ENCODE results near the gene ADAM12.

The ADAM12 gene

DNA sequence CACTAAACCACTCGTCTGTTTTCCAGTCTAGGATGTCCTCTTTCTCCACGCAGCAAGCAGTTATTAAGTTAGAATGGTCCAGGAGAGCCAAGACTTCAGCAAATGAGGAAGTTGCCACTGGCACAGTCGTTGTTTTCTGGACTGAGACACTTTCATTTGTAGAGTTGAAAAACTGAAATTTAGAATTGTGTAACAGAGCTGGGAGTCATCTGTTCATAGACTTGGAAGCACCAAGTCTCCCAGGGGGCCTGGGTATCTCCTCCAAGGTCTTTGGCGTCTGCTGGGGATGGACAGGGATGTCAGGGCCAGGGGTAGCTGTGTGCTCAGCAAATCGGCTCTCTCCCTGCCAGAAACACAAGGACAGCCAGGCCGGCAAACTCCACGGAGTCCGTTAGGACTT lies 283.5 kb downstream of the ADAM12 start:
- DNase-seq: no peak

DNA sequence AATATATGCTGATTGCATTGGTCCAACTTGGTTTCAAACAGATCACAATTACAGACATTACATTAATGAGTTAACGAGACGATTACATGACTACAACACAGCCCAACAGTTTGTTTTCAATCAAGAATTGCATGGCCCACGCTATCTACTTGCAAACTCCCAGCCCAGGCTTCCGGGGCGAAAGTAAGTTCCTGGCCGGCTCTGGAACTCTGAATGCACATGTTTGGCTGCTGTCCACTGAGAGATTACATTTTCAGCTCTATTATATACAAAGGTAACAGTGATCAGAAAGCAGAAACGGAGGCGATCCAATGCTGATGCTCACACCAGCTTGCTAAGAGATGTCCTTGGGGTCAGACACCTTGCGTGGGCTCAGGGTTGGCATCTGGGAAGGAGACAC lies 285.6 kb downstream of the ADAM12 start:
- DNase-seq: no peak

DNA sequence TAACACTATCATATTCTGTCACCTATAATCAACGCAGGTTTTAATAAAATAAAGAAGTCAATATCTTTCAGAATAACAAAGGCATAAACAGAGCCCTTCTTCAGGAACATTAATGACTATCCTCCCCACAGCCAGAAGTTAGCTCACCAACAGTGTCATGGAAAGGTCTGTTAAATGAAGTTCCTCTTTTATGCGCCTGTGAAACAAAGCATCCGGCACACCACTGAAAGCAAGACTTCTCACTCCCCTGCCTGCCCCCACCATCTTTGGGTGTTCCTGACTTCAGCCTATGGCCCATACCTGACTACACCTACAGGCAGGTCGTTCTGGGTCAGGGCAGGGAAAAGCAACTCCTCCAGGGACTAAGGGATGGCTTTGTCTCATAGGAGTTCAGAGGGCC lies 286.5 kb downstream of the ADAM12 start:
- no peak for DNase-seq

DNA sequence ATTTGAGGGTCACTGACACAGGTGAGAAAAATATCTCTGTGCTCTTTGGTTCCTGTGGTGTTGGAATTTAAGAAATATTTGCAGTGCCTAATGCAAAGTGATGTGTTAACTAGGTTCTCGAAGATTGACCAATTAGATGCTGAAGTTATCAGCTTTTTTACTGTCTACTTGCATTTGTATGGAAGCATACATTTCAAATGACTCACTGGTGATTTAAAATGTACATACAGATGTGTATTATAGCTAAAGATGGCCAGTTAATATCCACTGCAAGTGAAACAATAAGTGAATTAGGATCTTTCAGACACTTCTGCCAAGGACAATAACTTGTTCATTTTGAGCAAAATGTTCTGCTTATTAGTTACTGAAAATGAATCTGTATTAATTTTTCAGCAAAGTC lies 287.0 kb downstream of the ADAM12 start:
- no peak for DNase-seq

DNA sequence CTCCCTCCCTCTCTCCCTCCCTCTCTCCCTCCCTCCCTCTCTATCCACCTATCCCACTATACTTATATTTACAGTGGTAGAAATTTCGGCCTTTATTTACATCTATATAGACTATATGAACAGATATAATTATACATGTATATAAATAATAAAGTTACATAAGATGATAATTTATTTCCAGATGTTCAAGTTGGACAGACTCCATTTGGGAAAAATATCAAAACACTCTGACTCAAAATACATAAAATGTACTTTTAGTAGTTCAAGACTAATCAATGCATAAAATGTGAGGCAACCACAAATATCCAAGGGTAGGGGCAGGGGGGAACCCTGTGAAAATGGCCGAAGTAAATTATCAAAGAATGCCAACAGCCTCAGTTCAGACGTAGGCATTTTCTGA lies 288.9 kb downstream of the ADAM12 start:
- DNase-seq: no peak

DNA sequence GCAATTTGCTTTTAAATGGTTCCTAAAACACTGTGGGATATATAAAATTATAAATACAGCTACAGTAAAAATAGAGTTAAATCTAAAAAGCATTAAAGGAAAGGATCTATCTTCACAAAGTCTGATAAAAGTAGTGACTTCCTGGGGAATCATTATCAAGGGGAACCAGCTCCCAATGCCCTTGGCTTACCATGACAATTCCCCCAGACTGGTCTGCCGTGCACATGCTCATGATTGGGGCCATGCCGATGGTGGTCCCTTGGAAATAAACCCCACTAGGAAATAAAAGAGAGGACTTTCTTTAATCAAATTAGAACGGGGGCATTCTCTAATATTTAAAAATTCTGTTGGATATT lies 290.1 kb downstream of the ADAM12 start:
- no peak for DNase-seq

DNA sequence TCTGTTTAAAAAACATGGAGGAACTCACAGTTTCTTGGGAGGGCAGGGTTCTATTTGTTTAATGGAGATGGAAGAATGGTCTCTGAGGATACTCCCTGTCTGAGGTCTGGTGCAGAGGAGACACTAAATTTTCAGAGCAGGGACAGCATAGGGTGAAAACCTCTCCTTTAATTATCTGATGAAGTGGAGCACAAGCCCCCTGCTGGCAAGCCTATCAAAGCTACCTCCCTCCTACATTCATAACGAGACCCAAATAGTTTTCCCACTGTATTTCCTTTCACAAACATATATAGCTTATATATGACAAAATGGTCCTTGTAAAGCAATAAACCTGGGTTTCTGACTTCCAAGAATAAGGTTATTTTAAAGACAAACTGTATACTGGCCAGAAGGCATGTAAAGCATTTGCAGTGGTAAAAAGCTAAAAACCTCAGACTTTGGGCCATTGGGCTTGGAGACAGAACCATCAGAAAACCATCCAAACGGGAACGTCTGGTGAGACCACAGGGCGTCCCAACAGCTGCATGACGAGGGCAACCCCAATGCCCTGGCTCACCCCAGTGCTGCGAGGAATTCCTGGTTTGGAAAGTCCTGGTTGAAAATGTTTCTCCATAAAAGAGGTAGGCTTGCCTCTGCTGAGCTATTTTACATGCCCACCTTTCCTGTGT lies 290.6 kb downstream of the ADAM12 start:
- DNase-seq: no peak

DNA sequence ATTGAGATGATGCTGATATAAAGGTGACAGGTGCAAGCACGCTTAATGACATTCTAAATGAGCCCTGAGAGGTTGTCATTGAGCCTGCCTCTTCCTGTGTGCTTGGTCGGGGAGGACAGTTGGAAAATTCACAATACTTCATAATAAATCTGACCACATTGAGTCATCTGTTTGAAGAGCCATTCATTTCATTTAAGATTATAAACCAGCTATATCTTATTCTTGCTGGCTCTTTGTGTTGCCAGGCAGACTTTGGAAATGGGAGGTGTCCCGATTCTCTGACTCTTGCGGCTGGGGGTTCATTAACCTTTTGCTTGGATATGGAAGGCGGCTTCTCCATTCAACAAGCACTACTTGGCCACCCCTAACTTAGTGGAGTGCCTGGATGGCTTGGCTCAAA lies 293.7 kb downstream of the ADAM12 start:
- DNase-seq: no peak

DNA sequence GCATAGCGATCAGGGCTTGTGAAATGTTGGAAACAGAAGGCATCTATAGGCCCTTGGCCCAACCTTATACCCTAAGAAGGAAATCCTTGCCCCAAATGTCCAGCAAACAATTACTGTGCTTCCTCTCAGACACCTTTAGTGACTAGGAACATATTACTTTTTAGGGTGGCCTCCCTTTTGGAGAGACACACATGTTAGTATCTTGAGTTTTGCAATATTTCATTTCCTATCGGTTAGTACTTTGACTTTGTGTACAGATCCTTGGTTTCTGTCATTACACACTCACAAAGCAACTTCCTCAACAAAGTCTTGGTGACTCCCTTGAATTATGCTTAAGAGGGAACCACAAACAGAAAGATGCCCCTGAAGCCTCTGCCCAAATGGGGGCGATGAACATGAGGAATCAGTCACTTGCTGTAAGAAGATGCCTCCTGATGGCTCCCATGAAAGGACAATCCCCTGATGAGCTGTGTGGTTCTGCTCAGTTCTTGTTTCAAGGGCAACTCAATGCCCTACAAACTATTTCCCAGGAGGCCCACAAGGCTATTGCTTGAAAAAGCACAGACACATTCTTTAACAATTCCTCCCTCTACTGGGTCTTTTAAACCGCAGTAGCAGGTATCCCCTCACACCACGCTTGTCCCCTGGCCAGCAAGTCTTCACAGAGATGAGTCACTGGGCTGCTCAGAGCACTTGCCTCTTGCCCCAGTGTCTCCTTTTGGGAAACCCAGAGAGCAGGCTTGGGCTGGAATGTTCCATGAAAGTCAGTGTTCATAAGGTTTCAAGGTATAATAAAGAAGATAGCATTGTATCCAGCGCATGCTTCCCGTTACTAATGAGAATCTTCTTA lies 295.7 kb downstream of the ADAM12 start:
- DNase-seq: no peak

DNA sequence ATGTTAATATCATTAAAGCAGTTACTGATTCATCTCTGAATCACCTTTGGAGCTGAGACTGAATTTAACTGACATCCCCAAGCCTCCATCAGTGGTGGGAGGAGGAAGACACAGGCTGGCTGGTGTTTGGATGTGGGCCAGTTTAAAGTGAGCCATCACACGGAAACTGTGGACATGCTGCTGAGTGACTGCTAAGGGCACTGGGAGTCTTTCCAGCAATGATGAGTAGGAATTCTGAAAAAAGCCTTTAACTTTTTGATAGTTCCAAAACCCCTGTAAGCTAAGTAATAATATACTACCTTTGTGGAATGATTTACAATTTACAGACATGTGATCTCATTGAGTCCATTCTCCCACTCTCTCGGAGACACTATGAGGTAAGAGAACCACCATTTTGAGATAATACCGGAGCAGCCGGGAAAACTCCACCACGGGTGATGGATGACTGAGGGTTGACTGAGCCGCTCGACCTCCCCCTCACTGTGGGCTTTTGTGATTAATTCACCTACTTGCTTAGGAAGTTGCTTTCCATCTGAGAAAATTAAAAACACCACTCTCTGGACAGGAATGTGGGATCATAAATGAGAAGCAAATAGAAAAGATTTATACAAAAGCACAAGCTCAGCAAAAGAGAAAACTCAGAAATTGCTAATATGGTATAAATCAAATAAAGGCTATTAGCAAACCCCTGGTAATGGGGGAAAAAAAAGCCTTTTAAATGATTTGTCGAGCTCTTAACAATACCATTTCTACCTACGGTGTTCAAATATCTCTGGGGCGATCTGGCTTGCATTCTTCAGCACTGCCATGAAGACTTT lies 297.2 kb downstream of the ADAM12 start:
- no peak for DNase-seq

DNA sequence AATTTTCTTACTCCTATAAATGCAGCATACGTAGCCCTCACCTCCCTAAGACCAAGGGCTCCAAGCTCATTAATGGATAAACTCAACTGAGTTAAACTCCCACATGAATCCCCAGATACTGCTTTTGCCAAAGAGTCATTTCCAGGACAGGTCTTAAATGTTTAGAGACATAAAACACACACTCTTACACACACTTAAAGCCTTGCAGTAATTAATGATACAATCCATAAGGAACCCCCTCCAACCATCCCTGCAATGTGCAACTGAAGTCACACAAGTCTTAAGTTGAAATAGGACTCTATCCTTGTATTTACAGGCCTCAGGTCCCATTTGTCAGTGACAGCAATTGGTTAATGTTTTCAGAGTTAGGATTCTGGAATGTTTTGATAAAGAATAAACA lies 297.8 kb downstream of the ADAM12 start:
- no peak for DNase-seq

DNA sequence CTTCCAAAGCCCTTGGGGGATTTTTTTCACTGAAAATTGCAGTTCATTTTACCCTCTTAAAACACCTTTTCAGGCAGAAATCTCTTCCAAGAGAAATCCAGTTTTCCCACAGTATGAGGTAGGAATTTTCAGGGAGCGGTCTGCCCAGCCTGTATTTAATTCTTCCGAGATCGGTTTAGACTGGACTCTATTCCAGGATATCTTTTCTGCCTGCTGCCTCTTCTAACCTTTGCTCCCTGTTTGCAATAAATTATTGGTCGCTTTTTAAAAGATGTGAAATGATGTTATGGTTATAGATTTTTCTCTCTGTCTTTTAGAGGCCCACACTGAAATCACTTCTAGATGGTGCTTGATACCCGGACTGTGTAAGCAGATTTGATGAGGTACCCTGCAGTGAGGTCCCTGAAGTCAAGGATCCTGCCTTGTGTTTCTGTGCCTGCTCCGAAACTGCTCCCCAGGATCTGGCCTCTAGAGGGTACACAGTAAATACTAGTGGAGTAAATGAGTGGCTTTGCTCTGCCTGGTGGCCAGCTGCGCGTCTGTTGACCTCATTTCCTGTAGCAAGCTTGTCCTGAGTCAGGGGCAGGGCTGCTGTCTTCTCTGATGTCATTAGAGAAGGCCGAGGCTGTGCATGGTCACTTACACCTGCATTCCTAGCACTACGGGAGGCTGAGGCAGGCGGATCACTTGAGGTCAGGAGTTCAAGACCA lies 300.3 kb downstream of the ADAM12 start:
- no peak for DNase-seq

DNA sequence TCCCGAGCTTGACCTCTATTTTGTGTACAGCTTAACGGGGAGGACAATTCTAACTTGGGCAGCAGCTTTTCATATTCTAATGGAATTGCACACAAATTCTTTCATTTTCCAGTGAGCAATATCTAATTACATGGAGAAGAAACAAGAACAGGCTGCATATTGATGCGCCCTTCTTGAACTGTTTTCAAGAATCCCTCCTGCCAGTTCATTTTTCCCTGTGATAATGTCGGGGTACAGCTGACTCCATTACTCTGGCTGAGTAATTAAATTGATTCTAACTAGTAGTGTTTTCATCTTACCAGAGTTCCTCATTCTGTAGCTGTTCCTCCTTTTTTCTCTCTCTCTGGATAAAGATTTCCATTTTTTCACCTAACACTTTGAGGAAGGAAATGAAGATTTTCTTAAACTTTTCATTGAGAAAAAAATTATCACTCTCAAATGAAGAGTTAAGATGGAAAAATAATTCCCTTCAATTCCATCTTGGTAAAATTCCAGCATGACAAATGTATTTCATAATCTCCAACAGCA lies 301.1 kb downstream of the ADAM12 start:
- no peak for DNase-seq

DNA sequence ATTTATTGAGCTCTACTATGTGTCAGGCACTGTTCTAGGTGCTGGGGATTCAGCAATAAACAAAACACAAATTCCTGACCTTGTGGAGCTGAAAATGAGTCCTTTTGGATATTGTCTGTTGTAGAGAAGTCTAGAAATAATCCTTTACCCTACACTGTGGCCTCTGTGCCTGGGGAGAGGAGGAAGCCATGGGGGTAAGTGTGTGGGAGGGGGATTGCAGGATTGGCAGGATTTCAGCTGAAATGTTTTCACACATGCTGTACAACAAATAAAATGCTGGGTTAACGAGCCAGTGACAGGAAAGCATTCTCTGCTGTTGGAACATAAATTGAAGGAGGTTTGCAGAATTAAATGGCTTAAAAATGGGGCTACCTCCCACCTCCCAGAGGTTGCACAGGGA lies 302.5 kb downstream of the ADAM12 start:
- no peak for DNase-seq

DNA sequence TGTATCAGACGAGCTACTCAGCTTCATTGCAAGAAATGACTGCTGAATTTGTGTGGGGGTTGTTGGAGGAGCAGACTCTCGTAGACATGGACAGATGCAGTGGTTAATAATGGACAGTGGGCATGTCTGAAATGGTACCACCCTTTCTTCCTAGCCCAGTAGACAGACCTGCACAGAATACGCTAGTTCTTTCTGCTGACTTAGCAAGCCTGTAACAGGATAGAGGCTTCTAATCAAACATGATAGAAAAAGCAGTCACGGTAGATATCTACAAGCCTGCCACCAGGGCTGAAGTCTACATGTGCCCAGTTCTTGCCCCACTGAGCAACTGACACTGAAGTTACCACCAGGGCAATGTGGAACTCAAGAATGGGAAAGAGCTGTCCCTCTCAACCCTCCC lies 303.9 kb downstream of the ADAM12 start:
- DNase-seq: no peak

DNA sequence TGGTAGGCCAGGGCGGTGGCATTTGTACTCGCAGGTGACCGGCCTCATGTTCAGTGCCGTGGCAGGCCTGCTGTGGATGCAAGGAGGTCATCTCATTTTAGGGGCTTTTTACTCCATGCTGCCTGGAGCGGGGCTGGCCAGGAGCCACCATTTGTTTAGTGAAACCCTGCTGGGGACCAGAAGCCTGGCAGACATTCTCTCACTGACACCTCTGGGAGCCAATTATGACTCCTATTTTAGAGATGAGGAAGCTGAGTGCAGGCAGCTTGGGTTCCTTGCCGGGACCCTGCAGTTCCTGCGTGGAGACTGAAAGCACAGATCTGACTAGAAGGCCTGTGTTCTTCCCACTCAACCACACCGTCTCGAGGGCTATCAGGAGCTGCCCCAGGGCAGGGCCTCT lies 305.3 kb downstream of the ADAM12 start:
- no peak for DNase-seq

DNA sequence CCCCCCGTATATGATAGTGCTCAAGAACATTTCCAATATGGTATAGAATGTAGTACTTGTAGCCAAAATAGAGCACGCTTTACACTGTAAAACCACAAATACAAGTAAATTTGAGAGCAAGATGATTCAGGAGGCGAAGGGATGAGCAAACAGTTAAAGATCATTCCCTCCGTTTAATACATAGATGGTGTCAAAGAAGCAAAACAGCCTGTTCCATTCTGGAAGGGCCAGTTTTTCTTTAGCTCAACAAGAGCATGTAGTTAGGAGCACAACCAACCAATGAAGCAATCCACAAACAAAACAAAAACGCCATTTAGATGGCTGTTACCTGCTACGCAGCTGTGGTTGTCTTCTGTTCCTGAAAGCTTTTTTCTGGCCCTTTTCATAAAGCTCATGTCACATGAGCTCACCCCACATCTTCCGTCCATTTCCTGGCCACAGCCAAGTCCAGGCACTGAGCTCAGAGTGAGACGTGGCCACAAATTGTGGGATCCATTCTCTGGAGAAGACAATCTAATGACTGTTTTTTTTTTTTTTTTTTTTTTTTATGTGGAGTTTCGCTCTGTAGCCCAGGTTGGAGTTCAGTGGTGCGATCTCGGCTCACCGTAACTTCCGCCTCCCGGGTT lies 306.3 kb downstream of the ADAM12 start:
- no peak for DNase-seq

DNA sequence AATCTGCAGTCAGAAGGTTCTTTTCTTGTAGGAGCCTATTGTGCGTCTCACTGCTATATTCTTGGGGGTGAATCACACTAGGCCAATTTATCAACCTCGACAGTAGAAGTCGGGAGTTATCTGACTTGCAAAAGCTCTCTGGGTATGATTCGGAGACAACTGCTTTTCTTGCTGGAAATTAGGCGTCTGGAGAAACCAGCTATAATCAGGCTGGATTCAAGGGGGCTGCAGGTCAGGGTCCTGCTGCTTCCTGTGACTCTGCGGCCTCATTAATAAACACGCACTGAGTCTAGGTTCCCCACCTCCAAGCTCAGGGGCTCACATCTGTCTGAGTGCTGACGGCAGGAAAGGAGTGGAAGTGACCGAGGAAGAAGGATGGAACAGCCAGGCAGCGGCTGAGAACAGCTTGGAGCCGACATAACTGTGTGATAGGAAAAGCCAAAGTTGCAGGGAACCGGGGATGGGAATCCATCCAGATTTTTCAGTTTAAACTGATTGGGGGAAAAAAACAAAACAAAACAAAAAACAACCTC lies 307.3 kb downstream of the ADAM12 start:
- DNase-seq: no peak

DNA sequence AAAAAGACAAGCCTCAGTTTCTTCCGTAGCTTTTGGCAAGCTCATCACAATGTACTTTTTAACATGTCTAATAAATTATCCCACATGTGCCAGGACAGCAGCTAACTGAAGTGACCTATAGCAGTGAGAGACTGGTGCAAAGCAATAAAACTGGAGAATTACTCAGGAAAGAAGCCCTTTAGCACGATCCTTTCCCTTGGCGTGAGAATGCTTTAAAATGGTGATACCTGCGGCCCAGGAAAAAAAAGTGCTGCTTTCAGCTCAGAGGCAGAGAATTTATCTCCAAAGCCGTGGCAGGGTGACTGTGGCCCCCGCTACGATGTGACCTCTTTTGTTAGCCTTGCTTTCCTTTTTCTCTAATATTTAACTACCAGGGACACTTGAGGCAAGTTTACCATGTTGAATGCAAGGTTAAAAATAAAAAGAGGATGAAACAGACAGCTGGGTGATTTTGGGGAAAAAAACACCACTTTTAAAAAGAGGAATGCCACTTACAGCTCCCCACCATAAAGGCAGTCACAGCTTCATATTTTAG lies 307.9 kb downstream of the ADAM12 start:
- DNase-seq: no peak

DNA sequence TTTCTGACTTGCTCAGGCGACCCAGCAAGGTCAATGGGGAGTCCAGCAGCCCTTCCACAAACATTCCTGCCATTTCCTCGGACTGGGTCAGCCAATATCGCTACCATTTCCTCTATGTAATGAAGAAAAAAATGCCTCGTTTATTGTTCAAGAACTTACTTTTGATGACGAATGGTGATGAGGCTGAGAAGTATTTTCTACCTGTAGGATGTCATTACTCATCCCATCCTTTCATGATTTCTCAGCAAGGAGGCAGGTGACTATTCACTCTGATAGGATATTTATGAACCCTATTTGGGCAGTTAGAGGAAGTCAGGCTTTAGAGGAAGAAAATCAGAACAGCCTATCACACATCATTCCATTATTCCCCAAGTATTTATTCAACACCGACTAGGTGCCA lies 313.3 kb downstream of the ADAM12 start:
- no peak for DNase-seq

DNA sequence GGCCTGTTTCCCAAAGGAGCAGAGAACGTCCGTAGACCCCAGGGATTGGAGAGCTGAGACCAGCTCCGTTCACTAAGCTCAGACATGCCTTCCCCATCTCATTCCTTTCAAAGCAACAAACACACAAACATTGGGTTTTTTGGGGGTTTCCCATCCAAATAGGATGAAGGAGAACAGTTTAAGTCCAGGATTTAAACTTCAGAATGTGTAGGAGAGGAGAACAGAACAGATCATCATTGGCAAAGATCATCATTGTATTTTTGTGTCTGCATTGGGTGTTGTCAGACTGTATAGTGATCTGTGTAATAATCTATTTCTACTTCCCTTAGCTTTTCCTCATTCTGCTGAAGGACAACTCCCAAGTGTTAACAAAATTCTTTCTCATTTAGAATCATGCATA lies 314.0 kb downstream of the ADAM12 start:
- no peak for DNase-seq

DNA sequence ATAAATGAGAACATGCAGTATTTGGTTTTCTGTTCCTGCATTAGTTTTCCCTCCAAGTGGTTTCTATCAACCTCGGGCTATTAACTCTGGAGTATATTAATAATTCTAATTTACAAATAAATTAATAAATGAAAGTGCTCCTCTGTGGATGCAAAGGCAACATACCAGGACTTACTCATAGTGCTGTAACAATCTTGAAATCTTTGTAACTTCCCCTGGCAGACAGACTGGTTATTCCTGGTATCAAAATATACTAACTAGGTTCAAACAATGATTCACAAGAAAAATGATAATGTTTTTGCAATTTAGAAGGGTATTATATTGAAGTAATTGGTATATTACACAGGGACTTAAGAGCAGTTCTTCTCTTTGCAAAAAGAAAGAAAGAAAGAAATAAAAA lies 314.7 kb downstream of the ADAM12 start:
- DNase-seq: no peak

Measured in stimulated activated CD4-positive, alpha-beta T cell treated with anti-CD3 and anti-CD28 coated beads, Interleukin-2, amount 100 ng/mL, for 24 hours (primary cell).